ENCODE data around the gene CPNE4.

DNA sequence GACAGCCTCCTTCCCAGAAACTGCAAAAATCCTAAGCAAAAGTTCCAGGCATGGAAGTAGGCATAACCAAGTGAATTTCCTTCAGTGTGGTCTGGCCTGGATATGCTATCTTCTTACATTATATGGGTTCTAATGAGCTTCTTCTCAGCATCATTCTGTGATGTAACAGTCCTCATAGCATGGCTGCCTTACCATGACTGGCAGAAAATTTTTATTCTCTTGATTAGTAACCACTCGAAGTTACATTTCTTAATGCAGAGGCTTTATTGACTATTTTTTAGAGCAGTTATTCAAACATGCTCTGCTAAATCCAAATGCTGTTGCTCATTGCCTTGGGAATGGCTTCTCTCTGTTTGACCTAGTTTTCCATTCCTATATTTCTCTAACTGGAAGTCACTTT, 21.1 kb upstream of the CPNE4 start:
- TF ChIP-seq, protein P1, sequence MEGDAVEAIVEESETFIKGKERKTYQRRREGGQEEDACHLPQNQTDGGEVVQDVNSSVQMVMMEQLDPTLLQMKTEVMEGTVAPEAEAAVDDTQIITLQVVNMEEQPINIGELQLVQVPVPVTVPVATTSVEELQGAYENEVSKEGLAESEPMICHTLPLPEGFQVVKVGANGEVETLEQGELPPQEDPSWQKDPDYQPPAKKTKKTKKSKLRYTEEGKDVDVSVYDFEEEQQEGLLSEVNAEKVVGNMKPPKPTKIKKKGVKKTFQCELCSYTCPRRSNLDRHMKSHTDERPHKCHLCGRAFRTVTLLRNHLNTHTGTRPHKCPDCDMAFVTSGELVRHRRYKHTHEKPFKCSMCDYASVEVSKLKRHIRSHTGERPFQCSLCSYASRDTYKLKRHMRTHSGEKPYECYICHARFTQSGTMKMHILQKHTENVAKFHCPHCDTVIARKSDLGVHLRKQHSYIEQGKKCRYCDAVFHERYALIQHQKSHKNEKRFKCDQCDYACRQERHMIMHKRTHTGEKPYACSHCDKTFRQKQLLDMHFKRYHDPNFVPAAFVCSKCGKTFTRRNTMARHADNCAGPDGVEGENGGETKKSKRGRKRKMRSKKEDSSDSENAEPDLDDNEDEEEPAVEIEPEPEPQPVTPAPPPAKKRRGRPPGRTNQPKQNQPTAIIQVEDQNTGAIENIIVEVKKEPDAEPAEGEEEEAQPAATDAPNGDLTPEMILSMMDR (conservative IDR thresholded peaks at IDR 0.05; ENCODE audit: low read length), result no peak
- no peak for TF ChIP-seq EZH2phosphoT487 (IDR thresholded peaks at IDR 0.05; ENCODE audit: borderline replicate concordance)
